HG02798 (cell line): Measurements from ENCODE around the gene ADAMTSL1.

Source experiments
- ATAC-seq: cut with Tn5 transposase; IDR thresholded peaks from one replicate; pipeline ENCODE4 v1.9.1; 2021; ENCODE audit warnings: mild to moderate bottlenecking; ENCODE audit not compliant: unreplicated experiment, poor library complexity

The ADAMTSL1 gene

DNA sequence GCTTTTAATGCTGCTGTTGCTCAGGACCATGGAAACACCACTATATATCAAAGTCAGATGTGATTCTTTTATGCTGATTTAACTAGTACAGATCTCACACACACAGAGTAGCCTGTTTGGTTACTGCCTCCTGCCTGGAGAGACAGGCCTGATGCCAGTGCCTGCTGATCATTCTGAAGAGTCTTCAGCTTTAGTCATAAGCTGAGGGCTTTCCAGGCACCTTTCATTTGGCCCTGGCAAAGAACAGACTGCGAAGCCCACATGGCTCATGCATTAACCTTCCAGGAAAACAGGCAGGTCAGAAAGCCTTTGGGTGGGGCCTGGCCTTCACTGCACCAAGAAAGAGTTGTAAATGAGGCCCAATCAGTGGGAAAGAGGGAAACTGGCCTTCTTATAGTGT, 414.3 kb downstream of the ADAMTSL1 start:
- ATAC-seq: no peak

DNA sequence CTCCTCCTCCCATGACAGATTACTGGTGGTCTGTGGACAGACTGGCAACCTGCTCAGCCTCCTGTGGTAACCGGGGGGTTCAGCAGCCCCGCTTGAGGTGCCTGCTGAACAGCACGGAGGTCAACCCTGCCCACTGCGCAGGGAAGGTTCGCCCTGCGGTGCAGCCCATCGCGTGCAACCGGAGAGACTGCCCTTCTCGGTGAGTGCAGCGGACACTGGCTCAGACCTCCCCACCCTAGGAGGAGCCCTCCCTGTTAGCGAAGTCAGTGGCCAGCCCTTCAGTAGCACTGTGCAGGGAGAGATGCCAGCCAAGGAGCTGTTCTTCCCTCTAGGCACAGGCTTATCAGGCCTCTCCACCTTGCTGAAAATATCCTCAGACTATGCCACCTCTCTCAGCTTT, 415.6 kb downstream of the ADAMTSL1 start:
- no peak for ATAC-seq

DNA sequence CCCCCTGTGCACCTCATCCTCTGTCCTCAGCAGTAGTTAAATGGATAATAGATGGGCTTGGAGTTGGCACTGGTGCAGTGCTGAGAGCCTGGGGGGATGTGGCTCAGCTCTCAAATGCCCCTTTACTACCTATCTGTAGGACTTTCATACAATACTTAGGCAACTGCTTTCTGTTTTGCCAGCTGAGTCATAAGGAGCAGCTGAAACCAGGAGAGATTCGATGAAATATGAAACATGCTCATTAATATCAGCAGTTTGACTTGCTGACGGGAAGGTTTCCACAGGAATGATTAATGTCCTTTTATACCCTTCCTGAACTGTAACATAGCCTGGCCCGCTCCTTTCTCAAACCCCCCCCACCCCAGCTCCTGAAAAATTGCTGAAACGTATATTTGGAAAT, 416.4 kb downstream of the ADAMTSL1 start:
- ATAC-seq: peak; percentile 56

DNA sequence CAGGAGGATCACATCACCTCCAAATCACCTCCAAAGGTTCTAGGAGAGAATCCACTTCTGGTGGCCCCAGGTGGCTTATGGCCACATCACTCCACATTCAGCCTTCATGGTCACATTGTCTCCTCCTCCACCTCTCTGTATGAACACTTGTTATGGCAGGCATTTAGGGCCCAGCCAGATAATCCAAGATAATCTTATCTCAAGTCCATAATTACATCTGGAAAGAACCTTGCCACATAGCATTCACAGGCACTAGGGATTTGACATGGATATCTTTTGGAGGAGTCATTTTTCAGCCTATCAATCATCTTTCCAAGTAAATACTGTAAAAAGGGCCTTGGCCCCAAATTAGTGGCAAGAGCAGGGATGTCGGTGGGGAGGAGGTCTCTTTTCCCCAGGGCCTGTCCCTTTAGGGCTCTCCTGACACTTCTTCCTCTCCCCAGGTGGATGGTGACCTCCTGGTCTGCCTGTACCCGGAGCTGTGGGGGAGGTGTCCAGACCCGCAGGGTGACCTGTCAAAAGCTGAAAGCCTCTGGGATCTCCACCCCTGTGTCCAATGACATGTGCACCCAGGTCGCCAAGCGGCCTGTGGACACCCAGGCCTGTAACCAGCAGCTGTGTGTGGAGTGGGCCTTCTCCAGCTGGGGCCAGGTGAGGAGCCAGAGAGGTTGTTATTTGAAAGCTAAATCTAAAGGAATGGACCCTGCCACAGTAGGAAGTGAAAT, 418.2 kb downstream of the ADAMTSL1 start:
- no peak for ATAC-seq

DNA sequence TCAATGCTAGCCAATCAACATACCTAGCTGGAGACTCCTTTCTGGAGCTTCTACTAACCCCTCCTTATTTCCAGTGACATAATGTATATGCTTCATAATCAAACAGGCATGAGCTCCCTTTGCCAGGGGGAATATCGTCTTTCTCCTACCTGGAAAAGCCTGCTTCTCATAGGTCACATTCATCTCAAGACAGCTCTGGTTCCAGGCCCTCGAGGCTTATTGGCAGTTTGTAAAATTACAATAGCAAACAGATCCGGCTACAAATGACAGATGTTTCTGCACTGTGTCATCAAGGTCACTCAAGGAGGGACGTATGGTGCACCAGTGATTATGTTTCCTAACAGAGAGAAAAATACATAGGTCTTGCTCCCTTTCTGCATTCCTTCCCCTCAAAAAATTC, 419.1 kb downstream of the ADAMTSL1 start:
- ATAC-seq: no peak

DNA sequence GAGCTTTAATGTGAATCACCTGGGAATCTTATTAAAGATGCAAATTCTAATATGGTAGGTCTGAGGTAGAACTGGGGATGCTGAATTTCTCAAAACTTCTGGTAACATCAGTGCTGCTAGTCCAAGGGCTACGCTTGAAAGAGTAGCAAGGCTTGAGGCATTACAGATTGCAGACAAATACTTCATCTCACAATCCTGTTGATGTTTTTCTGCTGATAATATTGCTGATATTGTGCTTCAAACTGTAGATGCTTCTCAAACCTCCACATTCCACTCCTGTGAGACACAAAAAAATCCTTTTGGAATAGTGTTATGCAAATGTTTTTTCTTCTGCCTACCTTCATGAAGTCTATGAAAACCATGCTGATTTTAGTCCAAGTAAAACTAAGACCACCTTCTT, 419.5 kb downstream of the ADAMTSL1 start:
- no peak for ATAC-seq

DNA sequence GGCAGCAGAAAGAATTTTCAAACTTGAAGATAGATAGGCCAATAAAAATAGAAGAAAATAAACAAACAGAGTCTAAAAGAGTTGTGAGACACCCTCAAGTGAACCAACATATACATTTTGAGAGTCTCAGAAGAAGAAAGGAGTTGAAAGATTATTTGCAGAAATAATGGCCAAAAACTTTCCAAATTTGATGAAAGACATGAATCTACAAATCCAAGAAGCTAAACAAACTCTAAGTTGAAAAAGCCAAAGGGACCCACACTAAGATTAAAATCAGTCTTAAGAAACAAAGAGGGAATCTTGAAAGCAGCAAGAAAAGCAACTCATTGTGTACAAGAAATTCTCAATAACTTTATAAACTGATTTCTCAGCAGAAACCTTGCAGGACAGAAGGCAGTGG, 422.1 kb downstream of the ADAMTSL1 start:
- ATAC-seq: no peak

DNA sequence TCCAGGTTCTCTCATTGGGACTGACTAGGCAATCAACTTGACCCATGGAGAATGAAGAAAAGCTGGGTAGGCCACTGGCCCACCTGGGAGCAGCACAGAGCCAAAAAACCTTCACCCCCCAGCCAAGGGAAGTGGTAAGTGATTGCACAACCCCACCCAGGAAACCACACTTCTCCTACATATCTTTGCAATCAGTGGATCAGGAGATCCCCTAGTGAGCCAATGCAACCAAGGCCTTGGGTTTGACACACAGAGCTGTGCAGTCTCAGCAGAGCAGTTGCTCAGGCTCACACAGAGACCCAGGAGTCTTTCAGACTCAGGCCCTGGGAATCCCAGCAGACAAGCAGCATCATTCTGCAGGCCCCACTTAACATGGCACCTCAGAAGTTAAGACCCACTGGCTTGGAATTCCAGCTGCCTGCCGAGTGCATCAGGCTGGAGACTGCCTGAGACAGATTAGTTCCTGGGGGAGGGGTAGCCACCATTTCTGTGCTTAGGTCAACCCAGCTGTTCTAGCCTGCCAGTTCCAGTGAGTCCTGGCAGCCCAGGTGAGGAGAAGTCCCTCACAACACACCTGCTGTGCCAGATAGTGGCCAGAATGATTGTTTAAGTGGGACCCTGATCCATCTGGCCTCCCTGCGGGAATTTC, 422.7 kb downstream of the ADAMTSL1 start:
- no peak for ATAC-seq

DNA sequence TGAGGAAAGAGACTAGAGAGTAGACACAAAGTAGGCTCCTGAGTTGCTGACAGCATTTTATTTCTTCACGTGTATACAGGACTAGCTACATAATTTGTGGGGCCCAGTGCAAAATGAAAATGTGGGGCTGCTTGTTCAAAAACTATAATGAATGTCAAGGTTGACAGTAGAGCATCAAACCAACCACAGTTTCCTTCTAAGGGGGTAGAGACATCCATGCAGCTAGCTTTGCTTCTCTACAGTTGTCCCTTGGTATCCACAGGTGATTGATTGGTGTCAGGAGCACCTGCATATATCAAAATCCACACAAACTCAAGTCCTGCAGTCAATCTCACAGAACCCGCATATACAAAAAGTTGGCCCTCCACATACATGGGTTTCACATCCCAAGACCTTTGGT, 429.5 kb downstream of the ADAMTSL1 start:
- no peak for ATAC-seq

DNA sequence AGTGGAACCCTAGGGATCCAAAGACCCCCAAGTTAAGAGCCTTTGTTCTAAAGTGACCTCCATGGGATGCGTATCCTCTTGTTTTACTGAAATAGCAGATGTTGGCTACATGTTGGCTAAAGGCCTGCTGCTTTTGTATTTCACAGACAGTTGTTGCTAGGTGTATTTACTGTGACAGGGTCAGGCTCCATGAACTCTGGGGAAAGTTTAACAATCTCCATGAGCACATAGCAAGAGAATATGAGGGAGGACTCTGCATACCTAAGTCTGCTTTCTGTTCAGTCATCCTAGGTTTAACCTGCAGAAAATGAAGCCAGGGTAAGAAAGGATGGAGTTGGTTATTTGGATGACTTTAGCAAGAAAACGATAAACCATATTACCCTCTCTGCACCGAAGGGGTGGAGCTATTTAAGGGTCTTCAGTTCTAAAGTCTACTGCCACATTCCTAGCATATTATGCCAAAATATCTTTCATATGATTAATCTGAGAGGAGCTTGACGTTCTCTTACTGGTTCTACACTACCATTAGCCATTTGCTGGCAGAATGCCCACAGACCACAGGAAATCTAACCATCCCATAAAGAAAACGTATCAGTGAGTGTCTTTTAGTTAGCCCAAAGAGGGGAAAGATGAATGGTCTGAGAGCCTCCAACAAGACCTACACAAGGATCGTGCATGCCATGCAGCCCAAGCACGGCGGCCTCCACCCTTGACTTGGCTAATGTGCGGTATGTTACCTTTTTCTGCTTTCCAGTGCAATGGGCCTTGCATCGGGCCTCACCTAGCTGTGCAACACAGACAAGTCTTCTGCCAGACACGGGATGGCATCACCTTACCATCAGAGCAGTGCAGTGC, 431.3 kb downstream of the ADAMTSL1 start:
- no peak for ATAC-seq

DNA sequence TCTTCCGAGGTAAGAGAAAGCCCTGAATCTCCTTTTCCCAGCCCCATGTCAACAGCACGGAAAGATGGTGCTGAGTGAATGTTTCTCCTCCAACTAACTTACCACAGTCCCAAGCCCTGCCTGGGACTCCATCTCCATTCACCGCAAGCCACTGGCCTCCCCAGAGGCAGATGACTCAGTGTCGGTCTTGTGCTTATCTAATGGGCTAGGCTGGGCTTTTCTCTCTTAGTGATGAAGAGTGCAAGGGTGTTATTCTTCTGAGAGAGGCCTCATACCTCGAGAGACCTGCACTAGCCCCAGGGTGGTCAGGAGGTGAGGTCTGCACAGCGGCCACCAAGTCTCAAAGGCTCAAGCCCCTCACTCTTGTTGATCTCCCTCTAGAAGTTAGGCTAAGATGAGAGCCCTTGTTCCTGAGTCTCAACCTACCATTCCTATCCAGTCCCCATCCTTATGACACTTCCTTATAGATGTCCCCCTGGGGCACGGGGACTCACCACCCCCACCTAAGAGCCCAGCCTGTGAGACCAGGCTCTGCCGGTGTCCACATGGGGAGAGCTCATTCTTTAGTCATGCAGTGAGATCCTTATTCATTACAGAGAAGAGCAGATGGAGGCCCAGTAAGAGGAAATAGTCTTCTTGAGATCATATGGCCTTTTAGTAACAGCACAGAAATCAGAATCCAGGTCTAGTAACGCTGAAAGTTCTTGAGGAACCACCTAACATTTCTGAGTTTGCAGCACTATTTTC, 432.1 kb downstream of the ADAMTSL1 start:
- ATAC-seq: no peak

DNA sequence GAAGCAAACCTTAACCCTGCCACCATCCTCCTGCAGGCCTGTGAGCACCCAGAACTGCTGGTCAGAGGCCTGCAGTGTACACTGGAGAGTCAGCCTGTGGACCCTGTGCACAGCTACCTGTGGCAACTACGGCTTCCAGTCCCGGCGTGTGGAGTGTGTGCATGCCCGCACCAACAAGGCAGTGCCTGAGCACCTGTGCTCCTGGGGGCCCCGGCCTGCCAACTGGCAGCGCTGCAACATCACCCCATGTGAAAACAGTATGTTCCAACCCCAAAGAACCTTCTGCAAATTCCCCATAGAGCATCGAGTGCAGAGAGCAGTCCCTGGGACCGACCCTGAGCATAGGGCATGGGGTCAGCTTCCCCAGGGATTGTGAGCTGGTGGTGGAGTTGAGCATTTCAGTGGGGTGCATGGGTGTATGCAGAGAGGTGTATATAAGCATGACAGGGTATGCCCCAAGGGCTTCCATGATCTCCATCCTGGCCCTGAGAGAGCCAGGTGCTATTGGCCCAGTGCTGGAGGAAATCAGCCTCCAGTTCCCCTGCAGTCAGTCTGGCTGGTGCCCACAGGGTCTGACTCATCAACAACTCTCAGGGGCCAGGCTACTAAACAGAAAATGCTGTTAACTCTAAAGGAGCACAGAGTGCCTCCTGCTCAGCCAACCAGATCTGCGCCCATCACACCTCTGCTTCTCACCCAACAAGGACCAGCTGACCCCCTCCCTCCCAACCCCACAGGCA, 432.9 kb downstream of the ADAMTSL1 start:
- ATAC-seq: no peak

DNA sequence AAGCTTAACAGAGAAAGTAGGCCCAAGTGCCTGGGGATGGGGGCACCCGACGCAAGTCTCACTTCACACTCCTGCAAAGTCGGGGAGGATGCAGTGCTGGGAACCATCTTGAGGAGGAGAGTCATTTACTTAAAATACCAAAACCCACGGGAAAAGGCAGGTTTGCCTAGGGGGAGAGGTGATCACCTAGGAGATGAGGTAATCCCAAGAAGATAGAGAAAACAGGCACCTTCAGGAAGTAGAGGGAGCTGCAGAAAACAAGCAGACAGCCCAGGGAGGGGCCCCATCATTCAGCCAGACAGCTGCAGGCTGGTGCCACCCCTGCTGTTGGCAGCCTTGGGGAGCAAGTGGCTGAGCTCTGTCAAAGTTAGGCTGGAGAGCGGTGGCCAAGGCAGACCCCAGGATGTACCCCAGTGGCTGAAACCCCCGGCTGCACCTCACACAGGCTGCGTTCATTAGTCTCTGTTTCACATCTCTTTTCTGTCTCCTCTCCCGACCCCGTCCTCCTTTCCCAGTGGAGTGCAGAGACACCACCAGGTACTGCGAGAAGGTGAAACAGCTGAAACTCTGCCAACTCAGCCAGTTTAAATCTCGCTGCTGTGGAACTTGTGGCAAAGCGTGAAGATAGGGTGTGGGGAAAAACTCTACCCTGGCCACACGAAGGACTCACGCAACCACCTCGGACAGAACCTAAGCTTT, 434.1 kb downstream of the ADAMTSL1 start:
- no peak for ATAC-seq

DNA sequence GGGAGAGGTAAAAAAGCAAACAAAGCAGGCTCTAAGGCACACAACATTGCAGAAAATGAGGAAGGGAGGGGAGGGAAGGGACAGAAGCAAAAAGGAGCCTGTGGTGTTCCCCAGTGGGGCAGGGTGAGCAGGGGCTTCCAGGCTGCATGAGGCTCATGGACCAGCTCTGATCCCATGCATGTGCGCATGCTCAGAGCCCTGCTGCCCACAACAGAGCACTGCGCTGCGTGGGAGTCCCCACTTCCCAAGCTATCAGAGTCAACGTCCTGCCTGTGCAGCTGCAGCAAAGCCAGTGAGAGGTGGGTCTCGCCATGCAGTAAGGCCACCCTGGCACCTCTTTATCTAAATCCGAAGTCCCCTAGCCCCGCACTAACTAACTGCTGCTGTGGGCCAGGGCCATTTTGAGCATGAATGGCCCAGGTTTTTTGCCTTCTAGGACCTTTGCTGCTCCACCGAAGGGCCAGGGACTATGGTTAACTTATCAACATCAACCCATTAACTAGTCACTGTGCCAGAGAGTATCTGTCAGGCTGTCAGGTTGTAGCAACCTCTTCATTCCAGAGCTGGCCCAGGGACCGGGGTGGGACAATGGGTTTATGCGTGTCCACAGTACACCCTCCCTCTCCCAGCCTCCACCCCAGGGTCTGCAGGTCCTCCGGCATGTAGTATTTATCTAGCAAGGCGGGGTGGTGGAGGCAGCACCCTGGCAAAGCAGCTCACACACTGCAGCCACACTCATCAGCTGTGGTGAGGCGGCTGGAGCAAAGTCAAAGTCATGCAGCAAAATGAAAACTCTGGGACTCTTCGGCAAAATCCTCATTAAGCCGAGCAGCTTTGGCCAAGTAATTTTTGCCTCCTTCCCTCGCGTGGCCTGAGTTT, 435.4 kb downstream of the ADAMTSL1 start:
- ATAC-seq: no peak

DNA sequence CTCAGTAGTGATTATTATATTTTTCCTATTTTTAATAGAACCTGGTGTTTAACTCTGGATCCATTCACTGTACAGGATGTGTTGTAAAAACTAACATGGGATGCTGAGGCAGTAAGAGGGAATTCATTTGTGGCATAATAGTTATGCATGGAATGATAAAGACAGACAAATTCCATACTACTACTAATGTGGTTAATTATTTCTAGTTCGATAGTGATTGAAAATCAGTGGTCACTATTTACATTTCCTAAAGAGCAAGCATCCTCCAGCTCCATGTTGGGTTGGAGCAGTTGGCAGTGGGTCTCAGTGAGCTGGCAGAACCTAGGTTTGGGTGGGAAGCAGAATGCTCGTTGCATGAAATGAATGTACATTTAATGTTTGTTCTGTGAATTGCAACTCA, 436.5 kb downstream of the ADAMTSL1 start:
- no peak for ATAC-seq

DNA sequence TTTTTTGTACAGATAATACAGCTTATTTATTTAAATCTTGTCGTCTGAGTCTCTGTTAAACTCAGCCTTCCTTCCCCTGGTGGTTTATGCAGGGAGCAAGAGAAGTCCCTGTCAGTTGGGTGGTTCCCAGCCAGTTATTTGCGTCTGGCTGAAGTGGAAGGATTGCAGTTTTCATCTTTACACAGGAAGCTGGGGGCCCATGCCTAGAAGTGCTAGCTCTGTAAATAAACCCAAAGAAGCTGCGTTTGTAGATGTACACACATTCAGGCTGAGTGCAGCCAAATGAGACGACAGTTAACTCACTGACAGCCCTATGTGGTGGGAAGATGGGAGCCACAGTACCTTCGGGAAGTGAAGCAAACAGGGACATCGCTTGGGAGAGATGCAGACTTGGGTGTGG, 437.0 kb downstream of the ADAMTSL1 start:
- no peak for ATAC-seq

DNA sequence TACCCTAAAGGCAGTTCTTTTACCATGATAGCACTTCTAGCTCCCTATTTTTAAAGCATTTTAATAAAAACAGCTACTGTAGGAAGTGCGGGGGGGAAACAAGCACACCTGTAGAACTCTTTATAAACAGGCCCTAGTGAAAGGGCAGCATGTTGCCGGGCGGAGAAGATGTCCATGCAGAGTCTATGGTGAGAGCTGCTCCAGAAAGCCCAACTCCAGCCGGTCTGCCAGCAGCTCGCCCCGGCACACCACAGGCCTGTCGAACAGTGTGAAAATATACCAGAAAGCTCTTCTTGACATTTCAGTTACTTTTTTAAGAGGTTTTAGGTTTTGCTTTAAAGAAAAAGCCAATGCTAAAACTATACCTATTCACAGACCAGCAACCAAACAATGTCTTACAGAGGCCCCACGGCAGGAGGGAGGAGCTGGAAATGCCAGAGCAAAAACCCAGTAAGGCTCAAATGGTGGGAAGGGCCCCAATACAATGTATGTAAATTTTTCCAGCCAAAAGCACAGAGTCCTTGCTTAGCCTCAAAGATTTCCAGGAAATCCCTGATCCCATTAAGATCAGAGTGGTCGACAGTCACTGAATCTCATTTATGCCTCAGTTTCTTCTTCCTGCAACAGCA, 437.9 kb downstream of the ADAMTSL1 start:
- ATAC-seq: no peak
